HepG2 (cell line): ENCODE results near the gene CCDC121. TPM values are rescaled to one million over a fixed set of nuclear protein-coding genes. Genes with fewer than 3 reads are reported as not detected.
A peak's percentile ranks its signal among the peaks of the same experiment; 100 is the strongest.

ENCODE experiments used
- CTCF ChIP-seq: sonication (generic); formaldehyde crosslinking; IDR thresholded peaks from 2 replicates; pipeline ENCODE4 v1.5.0; 2020; ENCODE audit warnings: mild to moderate bottlenecking, missing genetic modification reagents, moderate library complexity
- DR1 ChIP-seq: sonication (generic); formaldehyde crosslinking; IDR thresholded peaks from 2 replicates; pipeline ENCODE4 v1.8.0; 2021; ENCODE audit warnings: mild to moderate bottlenecking, missing genetic modification reagents, inconsistent platforms
- HNF4G ChIP-seq, 2 experiments: sonication (generic) in 1 of 2; formaldehyde crosslinking in 1 of 2; IDR thresholded peaks; 2 replicates each; pipeline versions ENCODE4 v1.4.0 to v1.6.1; 2011 to 2020; ENCODE audit warnings: borderline replicate concordance in 2 of 2, low read depth in 2 of 2, mild to moderate bottlenecking in 2 of 2, low read length in 1 of 2, missing genetic modification reagents in 1 of 2, moderate library complexity in 1 of 2
- KDM5A ChIP-seq: fragments of 200-600 bp; sonication (generic); IDR thresholded peaks from 2 replicates; pipeline ENCODE4 v1.7.0; 2018; ENCODE audit warnings: antibody characterized with exemption, mild to moderate bottlenecking, low read length, borderline replicate concordance
- MED1 ChIP-seq: sonication (generic); formaldehyde crosslinking; IDR thresholded peaks from 2 replicates; pipeline ENCODE4 v1.4.0; 2020; ENCODE audit warnings: missing genetic modification reagents
- MIER2 ChIP-seq: IDR thresholded peaks from 2 replicates; pipeline ENCODE4 v1.6.1; 2016; ENCODE audit warnings: missing biosample characterization, missing genetic modification reagents
- ZBTB8A ChIP-seq: sonication (generic); formaldehyde crosslinking; IDR thresholded peaks from 2 replicates; pipeline ENCODE4 v1.4.0; 2020; ENCODE audit warnings: mild to moderate bottlenecking, low read depth, missing genetic modification reagents, borderline replicate concordance
- ZNF274 ChIP-seq: sonication (generic); formaldehyde crosslinking; IDR thresholded peaks from 2 replicates; pipeline ENCODE4 v1.5.1; 2020; ENCODE audit warnings: mild to moderate bottlenecking, missing genetic modification reagents
- ZNF558 ChIP-seq: sonication (generic); formaldehyde crosslinking; IDR thresholded peaks from 2 replicates; pipeline ENCODE4 v1.9.0; 2022; ENCODE audit warnings: mild to moderate bottlenecking, missing genetic modification reagents, borderline replicate concordance
- ZNF562 ChIP-seq: sonication (generic); formaldehyde crosslinking; IDR thresholded peaks from 2 replicates; pipeline ENCODE4 v1.8.0; 2022; ENCODE audit warnings: missing genetic modification reagents, borderline replicate concordance
- polyA plus RNA-seq, 8 experiments: library from polyadenylated mRNA; depleted of rRNA in 3 of 8; stranded (reverse) in 7 of 8; unstranded in 1 of 8; fragments of >200 nt; fragmentation: Illumina TruSeq in 4 of 8; extraction: Trizol in 4 of 8; gene quantifications; 2 replicates each; pipeline versions ENCODE4 v1.2.1 to v1.2.3, GENCODE V29; 2011 to 2016; ENCODE audit warnings: low read depth in 4 of 8, missing spikeins in 1 of 8, mixed read lengths in 1 of 8; ENCODE audit not compliant: insufficient read depth in 1 of 8
- total RNA-seq, 5 experiments: library from RNA; depleted of rRNA; stranded (reverse); fragments of >200 nt; fragmentation: Illumina TruSeq; extraction: Trizol; gene quantifications; 2 replicates each; pipeline ENCODE4 v1.2.3, GENCODE V29; 2016; ENCODE audit warnings: low read depth in 1 of 5
- TF ChIP-seq, protein P1 (sequence below): sonication (generic); formaldehyde crosslinking; IDR thresholded peaks from 2 replicates; pipeline ENCODE4 v1.4.0; 2020; ENCODE audit warnings: mild to moderate bottlenecking, missing genetic modification reagents
- TF ChIP-seq, protein P2 (sequence below): sonication (generic); formaldehyde crosslinking; IDR thresholded peaks from 2 replicates; pipeline ENCODE4 v1.5.1; 2020; ENCODE audit warnings: mild to moderate bottlenecking, moderate library complexity, missing genetic modification reagents
- TF ChIP-seq, protein P3 (sequence below): fragments of 450-650 bp; IDR thresholded peaks from 2 replicates; pipeline ENCODE4 v1.6.1; 2016

The CCDC121 gene
- total and polyA plus RNA-seq, 2 of the 13 experiments (the other 11 are each of a cell fraction or from before 2014, with no cell fraction given) = 1.9 to 3.0 TPM

DNA sequence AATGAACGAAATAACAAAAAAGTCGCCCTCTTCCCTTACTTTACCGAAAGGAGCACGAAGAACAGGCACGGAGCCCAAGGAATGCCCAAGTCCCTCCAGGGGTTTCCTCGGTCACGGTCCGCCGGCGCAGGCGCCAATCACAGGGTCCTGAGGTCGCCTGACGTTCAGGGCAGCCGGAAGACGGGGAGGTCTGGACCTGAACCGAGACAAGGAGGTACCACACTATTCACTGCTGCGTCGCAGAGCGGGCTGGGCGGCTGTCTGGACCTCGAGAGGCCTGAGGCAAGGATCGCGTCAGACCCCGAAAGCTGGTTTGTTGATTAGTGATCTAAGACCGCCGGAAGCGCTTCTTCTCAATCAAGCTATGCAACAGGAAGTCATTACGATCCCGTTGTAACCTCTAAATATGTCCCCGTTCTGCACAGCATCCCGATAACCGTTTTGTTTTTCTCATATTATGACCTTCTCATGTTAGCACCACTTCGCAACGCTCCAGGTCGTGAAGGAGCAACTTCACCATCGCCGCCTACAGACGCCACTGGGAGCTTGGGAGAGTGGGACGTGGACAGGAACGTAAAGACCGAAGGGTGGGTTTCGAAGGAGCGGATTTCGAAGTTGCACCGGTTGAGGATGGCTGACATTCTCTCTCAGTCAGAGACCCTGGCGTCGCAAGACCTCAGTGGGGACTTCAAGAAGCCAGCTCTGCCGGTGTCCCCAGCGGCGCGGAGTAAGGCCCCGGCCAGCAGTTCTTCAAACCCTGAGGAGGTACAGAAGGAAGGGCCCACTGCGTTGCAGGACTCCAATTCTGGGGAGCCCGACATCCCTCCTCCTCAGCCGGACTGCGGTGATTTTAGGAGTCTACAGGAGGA, 34.7 kb upstream of the CCDC121 start, which contains the start of the genes SLC4A1AP and SUPT7L (continued):
- TF ChIP-seq, protein P1, sequence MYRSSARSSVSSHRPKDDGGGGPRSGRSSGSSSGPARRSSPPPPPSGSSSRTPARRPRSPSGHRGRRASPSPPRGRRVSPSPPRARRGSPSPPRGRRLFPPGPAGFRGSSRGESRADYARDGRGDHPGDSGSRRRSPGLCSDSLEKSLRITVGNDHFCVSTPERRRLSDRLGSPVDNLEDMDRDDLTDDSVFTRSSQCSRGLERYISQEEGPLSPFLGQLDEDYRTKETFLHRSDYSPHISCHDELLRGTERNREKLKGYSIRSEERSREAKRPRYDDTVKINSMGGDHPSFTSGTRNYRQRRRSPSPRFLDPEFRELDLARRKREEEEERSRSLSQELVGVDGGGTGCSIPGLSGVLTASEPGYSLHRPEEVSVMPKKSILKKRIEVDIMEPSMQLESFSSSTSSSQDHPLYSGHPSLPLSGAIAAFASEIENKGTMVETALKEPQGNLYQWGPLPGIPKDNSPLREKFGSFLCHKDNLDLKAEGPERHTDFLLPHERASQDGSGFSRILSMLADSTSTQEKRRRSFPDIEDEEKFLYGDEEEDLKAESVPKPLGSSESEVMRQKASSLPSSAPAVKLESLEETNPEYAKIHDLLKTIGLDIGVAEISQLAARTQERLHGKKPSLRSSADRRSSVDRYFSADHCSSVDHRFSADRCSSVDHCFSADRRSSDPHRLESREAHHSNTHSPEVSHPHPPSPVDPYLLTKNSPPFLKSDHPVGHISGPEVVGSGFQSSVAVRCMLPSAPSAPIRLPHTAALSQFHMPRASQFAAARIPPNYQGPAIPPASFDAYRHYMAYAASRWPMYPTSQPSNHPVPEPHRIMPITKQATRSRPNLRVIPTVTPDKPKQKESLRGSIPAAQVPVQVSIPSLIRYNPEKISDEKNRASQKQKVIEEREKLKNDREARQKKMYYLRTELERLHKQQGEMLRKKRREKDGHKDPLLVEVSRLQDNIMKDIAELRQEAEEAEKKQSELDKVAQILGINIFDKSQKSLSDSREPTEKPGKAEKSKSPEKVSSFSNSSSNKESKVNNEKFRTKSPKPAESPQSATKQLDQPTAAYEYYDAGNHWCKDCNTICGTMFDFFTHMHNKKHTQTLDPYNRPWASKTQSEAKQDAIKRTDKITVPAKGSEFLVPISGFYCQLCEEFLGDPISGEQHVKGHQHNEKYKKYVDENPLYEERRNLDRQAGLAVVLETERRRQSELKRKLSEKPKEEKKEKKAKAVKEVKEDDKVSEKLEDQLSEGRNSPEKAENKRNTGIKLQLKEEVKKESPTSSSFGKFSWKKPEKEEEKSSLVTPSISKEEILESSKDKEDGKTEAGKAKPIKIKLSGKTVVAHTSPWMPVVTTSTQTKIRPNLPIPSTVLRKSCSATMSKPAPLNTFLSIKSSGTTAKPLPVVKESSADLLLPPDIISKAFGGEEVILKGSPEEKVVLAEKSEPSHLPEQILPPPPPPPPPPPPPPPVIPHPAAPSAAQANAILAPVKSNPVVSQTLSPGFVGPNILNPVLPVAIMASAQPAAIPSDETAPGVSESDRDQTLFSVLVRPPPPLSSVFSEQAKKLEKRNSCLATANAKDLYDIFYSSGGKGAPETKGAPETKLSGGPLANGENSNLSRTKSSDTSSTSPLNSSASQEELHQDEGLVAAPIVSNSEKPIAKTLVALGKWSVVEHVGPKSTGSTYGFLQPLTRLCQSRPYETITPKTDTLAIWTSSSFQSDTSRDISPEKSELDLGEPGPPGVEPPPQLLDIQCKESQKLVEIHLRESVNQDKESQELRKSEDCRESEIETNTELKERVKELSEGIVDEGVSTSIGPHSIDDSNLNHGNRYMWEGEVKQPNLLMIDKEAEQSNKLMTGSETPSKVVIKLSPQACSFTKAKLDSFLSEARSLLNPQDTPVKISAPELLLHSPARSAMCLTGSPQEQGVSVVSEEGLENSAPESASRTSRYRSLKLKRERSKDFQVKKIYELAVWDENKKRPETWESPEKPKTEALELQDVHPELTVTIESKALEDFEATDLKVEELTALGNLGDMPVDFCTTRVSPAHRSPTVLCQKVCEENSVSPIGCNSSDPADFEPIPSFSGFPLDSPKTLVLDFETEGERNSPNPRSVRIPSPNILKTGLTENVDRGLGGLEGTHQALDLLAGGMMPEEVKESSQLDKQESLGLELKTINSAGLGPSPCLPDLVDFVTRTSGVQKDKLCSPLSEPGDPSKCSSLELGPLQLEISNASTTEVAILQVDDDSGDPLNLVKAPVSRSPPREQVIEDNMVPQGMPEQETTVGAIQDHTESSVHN = 0 out of 2 replicates have a peak, but pooled peaks have one; percentile 43
- TF ChIP-seq DR1 (CRISPR knock-in tag) (peak; percentile 55), MED1 (CRISPR knock-in tag) (peak; percentile 91), ZNF274 (CRISPR knock-in tag) (peak; percentile 90), ZNF558 (CRISPR knock-in tag) (peak; percentile 92), MIER2 (peak; percentile 65), CTCF (CRISPR knock-in tag) (peak; percentile 29), ZBTB8A (CRISPR knock-in tag) (no peak), KDM5A (peak; percentile 100), ZNF562 (CRISPR knock-in tag) (no peak), HNF4G (IDR thresholded peaks at IDR 0.05; ENCODE audit: borderline replicate concordance, low read depth, low read length) (peak; percentile 12; the same call in 1 of the 2 replicates), HNF4G (CRISPR knock-in tag; IDR thresholded peaks at IDR 0.05; ENCODE audit: borderline replicate concordance, low read depth) (0 out of 2 replicates have a peak, but pooled peaks have one; percentile 56)
- TF ChIP-seq, protein P2, sequence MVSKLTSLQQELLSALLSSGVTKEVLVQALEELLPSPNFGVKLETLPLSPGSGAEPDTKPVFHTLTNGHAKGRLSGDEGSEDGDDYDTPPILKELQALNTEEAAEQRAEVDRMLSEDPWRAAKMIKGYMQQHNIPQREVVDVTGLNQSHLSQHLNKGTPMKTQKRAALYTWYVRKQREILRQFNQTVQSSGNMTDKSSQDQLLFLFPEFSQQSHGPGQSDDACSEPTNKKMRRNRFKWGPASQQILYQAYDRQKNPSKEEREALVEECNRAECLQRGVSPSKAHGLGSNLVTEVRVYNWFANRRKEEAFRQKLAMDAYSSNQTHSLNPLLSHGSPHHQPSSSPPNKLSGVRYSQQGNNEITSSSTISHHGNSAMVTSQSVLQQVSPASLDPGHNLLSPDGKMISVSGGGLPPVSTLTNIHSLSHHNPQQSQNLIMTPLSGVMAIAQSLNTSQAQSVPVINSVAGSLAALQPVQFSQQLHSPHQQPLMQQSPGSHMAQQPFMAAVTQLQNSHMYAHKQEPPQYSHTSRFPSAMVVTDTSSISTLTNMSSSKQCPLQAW (CRISPR knock-in tag) = peak; percentile 91; the same call in 1 of the 2 replicates
- TF ChIP-seq, protein P3, sequence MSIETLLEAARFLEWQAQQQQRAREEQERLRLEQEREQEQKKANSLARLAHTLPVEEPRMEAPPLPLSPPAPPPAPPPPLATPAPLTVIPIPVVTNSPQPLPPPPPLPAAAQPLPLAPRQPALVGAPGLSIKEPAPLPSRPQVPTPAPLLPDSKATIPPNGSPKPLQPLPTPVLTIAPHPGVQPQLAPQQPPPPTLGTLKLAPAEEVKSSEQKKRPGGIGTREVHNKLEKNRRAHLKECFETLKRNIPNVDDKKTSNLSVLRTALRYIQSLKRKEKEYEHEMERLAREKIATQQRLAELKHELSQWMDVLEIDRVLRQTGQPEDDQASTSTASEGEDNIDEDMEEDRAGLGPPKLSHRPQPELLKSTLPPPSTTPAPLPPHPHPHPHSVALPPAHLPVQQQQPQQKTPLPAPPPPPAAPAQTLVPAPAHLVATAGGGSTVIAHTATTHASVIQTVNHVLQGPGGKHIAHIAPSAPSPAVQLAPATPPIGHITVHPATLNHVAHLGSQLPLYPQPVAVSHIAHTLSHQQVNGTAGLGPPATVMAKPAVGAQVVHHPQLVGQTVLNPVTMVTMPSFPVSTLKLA = peak; percentile 37; the same call in 1 of the 2 replicates
